ENCODE results near the gene IQSEC1. TPM values are rescaled to one million over a fixed set of nuclear protein-coding genes. Genes with fewer than 3 reads are reported as not detected.

Gene IQSEC1
- total and polyA plus RNA-seq, 9 of the 15 experiments (the other 6 are each of a cell fraction or from before 2014, with no cell fraction given): 0.56 to 39.0 (median 6.8) TPM

DNA sequence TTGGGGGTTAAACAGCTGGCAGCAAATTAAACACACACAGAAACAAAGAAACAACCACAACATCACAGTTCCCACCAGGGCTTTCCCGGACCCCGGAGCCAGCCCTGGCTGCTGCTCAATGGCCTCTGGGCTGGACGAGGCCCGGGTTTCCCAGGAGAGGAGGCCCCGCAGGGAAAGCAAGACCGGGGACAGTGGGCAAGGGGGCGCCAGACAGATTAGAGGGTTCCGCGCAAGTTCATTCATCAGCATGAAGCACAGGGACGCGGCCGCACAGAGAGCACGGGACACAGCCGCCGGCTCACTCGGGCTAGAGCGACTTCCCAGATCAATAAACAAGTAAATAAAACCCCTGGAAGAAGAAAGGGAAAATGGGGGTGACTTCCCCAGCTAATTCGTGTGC is 165.5 kb downstream of the IQSEC1 start:
- Histone ChIP-seq H4K20me1 (replicated peaks; ENCODE audit: control insufficient read depth, insufficient read depth, low read length) (peaks cover under 1% of the 10 kb centered on the region; the same call in 1 of the 2 replicates), H3K4me2 (ENCODE audit: insufficient read depth, low read length) (no peak overlapping the region), H3K9ac (ENCODE audit: insufficient read depth in 1 of 2, low read depth in 2 of 2, low read length in 2 of 2) (no peak overlapping the region), H3K9me3 (replicated peaks; ENCODE audit: control insufficient read depth, insufficient read depth, low read depth, low read length) (no peaks in the 10 kb centered on the region), H3K79me2 (ENCODE audit: control insufficient read depth, insufficient read depth, low read length) (no peaks in the 10 kb centered on the region), H3K36me3 (ENCODE audit: control insufficient read depth, insufficient read depth, low read length) (peaks cover 94% of the 10 kb centered on the region; the same call in 2 of the 3 replicates), H3K27me3 (ENCODE audit: control insufficient read depth in 2 of 2, insufficient read depth in 2 of 2, low read length in 2 of 2) (no peaks in the 10 kb centered on the region), H3K4me1 (replicated peaks in 1 of 2; ENCODE audit: control insufficient read depth in 2 of 2, insufficient read depth in 2 of 2, low read length in 2 of 2) (peaks cover 0 to 24% of the 10 kb centered on the region in 2 experiments; a peak in 1 of 5 replicates), H3K4me3 (no peak overlapping the region), H2AFZ (ENCODE audit: low read depth, low read length) (no peak overlapping the region), H3K27ac (ENCODE audit: extremely low read depth, low read depth, low read length) (no peak overlapping the region), H3K9me1 (ENCODE audit: control insufficient read depth, insufficient read depth, low read length) (no peaks in the 10 kb centered on the region)
- 86% methylated on average over 18 of the region's 18 CpGs for WGBS (ENCODE audit: insufficient coverage, low coverage, missing lambda C conversion rate)
- DNase-seq (ENCODE audit: extremely low read depth in 1 of 4, low spot score in 3 of 4): no peak
- ChIA-PET POLR2A (interaction anchor here (0.8 to 1.2 kb wide), 3 partner anchors 10 to 82 kb away, joined by 3 to 4 read pairs (median 4); no protein-coding TSS in a partner anchor), CTCF (ENCODE audit: low intra/inter-chr PET ratio) (no interaction called here)
- FAIRE-seq: no peak
- in situ Hi-C loops (cut with MboI) (no loop called here), intact Hi-C loops (cut with micrococcal nuclease) (no loop called here)
- no peak for ATAC-seq
- no TSS peak for BruUV-seq (replicated peaks)
- TF ChIP-seq ZNF444 (CRISPR knock-in tag; IDR thresholded peaks at IDR 0.05): no peak
- TF ChIP-seq STAT5A (IDR thresholded peaks at IDR 0.05; ENCODE audit: borderline replicate concordance, low read length): no peak
- TF ChIP-seq, protein P1, sequence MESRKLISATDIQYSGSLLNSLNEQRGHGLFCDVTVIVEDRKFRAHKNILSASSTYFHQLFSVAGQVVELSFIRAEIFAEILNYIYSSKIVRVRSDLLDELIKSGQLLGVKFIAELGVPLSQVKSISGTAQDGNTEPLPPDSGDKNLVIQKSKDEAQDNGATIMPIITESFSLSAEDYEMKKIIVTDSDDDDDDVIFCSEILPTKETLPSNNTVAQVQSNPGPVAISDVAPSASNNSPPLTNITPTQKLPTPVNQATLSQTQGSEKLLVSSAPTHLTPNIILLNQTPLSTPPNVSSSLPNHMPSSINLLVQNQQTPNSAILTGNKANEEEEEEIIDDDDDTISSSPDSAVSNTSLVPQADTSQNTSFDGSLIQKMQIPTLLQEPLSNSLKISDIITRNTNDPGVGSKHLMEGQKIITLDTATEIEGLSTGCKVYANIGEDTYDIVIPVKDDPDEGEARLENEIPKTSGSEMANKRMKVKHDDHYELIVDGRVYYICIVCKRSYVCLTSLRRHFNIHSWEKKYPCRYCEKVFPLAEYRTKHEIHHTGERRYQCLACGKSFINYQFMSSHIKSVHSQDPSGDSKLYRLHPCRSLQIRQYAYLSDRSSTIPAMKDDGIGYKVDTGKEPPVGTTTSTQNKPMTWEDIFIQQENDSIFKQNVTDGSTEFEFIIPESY (CRISPR knock-in tag; IDR thresholded peaks at IDR 0.05): no peak
- no peak for TF ChIP-seq POLR2AphosphoS2 (IDR thresholded peaks at IDR 0.05; ENCODE audit: low read length)
- TF ChIP-seq ZNF778 (CRISPR knock-in tag; IDR thresholded peaks at IDR 0.05): no peak
- TF ChIP-seq ARID3A (IDR thresholded peaks at IDR 0.05; ENCODE audit: borderline replicate concordance, low read depth, low read length): no peak
- no peak for TF ChIP-seq KLF10 (CRISPR knock-in tag; IDR thresholded peaks at IDR 0.05)
- TF ChIP-seq, protein P2, sequence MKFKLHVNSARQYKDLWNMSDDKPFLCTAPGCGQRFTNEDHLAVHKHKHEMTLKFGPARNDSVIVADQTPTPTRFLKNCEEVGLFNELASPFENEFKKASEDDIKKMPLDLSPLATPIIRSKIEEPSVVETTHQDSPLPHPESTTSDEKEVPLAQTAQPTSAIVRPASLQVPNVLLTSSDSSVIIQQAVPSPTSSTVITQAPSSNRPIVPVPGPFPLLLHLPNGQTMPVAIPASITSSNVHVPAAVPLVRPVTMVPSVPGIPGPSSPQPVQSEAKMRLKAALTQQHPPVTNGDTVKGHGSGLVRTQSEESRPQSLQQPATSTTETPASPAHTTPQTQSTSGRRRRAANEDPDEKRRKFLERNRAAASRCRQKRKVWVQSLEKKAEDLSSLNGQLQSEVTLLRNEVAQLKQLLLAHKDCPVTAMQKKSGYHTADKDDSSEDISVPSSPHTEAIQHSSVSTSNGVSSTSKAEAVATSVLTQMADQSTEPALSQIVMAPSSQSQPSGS (CRISPR knock-in tag; IDR thresholded peaks at IDR 0.05): no peak
- no peak for TF ChIP-seq CXXC5 (CRISPR knock-in tag; IDR thresholded peaks at IDR 0.05)
